Stimulated activated CD4-positive, alpha-beta T cell treated with anti-CD3 and anti-CD28 coated beads, Interleukin-15, amount 100 ng/mL, for 24 hours (primary cell): ENCODE measurements around the gene ITGBL1.

Experiments
- DNase-seq: peaks from one replicate; pipeline ENCODE4 v3.0.0-alpha.2; 2020

Gene ITGBL1

DNA sequence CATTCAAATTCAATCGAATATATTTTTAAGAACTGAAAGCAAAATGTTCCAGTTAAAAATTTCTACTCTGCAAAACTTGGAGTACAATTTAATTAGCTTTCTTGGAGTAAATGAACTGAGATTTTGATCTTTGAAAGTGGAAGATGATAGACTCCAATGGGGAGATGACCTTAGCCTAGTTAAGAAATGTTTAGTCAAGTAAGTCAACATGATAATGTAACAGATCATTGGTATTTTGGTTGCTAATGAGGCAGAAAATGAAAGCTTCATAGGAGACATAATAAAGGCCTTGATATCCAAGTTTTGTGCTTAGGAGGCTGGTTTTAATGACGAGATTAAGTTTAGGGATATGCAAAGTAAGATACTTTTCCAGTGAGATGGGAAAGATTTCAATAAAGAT lies 181.7 kb downstream of the ITGBL1 start:
- no peak for DNase-seq

DNA sequence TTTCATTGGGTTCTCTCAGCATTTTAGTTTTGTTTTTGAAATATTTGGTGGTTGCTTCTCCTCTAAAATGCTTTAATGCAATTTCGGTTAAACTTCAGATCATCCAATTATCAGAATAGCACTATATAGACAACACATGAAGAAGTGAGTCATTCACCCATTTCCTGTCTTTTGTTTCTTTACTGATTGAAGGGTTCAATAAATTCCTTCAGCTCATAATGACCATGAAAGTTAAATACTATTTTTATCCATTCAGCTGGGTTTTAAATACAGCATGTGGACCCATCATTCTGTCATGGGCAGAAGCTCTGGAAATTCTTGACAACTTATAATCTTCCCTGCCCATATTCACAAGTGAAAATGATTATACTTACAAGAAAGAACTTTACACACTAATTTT lies 187.2 kb downstream of the ITGBL1 start:
- no peak for DNase-seq

DNA sequence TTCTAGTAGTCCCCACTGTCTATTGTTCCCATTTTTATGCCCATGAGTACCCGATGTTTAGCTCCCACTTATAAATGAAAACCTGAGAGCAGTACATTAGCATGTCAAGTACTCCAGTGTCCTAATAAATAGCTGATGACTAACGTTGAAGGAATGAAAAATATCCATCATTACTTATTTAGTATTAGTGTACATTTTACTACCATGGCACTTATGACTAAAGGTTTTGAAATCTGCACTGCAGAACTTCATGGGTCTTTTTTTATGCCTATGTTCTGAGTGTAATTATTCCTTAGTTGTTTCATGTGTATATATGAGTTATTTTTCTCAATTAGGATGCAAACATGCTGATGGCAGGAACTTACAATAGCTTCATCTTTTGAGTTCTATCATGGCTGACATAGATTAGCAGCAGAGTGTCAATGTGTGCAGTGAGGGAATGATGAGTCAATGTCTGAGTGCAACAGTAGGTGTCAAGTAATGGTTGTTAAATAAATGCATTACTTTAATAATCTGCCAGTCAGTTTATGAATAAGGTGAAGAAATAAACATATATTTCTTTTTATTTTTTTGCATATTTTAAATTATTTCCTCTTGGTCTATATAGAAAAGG lies 188.4 kb downstream of the ITGBL1 start:
- no peak for DNase-seq

DNA sequence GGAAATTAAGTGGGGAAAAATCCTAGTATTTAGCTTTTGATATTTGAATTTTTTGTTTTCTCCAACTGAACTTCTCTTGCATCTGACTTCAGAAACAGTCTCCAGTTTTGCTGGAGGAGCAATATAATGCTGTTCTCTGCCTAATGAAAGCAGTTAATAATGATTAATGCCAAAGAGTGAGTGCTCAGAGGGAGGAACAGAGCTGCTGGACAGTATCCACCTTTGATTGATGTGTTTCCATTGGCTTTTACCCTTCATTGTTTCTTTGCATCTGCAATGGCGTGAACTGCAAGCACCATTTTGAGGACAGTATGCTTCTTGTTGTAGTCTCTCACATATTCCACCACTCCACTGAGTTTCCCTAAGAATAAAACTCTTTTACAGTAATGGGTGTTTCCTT lies 193.4 kb downstream of the ITGBL1 start:
- DNase-seq: no peak

DNA sequence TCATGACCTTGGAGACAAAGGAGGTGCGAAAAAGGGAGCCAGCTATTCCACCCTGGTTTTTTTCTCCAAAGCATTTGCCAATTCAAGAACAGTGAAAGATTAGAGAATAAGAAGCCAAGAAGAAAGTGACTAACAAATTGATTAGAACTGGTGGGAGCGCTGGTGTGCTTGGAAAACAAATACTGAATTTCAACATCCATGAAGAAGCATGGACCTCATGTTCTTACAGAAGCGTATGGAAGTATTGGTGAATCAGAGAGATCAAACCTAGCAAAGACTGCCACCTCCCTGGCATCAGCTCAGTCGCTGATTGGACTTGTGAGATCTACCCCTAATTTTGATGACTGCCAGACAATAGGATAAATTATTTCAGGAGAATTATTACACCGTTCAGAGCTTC lies 195.3 kb downstream of the ITGBL1 start:
- no peak for DNase-seq

DNA sequence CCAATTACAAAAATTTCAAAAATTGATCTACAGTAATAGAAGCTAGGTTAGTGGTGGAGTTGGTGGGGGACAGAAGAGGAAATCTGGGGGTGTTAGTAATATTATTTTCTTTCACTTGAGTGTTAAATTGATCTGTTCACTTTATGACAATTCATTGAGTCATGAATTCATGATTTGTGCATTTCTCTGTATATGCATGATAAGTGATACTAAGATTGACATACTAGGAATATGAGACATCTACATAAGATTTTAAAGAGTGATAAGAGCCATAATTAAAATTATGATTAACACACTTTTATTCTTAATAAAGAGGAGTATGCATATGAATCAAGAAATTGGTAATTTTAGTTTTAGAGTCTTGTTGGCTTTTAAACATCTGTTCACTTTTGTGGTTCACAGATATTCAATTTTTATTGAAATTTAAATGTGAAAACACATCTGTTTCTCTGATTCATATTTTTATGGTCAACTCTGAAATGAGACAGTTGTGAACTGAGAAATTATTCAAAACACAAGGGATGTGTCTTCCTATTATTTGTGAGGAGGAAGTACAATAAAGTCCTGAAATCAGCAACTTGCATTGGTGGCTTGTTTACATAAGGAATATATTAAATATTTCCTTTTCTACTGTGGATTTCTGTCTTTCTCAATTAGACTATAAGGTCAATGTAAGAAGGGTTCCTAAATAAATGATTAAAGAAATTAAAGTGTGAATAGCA lies 196.5 kb downstream of the ITGBL1 start:
- no peak for DNase-seq

DNA sequence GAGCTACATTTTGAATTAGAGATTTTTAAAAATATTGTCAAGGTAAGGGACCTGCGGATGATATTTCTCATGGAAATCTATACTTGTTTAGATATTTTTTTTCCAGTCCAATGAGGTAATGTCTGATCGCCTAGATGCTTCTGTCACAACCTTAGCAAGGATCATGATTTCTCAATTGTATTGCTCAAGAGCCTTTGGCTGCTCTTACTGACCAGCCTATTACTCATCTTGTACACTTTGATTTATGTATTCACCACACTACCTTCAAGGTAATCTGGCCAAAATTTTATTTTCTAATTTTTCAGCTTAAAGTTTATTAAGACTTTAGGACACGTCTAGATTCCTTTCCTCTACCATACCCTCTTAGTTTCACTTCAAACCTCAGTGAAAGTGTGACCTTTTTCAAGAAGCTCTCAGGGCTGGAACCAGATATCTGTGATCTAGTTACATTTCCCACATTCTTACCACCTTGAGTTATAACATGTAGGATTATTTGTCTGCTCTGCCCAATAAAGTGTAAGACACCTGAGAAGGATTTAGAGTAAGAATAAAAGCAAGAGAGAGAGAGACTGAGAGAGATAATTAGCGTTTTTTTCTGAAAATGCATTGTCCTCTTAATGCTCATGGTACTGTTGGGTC lies 197.1 kb downstream of the ITGBL1 start:
- DNase-seq: no peak

DNA sequence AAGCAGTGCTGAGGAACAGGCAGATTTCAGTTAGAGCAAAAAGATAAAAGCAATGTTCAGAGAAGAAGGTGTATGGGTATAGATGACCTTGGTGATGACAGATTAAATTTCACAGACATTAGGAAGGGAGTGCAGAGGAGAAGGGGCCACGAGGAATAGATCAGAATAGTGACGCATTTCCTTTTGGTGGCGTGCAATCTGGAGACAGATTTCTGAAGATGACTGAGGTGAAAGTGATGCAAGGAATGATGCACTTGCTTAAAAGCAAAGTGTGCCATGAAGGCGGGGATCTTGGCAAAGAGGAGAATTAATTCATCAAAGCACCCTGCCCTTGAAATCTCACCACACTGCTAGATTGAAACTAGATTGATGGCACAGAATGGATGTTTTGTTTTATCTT lies 202.4 kb downstream of the ITGBL1 start:
- no peak for DNase-seq

DNA sequence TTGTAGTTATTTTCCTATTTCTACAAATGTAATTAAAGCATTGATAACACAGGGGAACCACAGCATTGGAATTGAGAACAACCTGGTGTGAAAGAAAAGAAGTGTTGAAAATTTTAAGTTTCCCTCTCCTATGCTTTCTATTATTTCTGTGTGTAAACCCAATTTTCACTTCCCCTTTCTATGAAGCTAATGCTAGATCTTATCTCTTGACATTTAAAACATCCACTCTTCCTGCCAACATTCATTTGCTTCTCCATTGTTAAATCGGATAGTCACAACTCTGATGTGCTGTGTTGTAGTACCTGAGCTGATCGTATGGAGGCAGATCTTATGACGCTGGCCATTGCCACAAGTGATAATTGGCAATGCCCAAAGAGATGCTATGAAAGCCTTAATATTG lies 203.0 kb downstream of the ITGBL1 start:
- DNase-seq: no peak

DNA sequence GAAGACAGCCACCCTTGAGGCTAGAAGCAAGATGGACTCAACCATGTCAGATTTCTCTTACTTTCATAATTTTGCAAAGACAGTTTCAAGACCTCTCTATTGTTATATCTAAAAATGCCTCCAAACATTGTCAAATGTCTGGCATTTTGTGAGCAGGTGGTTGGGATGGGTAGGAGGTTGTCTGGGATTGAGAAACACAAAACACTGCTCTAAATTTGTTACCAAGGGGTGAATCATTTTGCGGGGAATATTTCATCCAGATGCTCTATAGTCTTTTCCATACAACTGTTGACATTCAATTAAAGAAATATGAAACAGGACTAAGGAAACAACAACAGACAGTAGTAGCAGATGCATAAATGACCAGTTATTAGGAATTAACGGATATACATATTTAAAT lies 208.2 kb downstream of the ITGBL1 start:
- no peak for DNase-seq

DNA sequence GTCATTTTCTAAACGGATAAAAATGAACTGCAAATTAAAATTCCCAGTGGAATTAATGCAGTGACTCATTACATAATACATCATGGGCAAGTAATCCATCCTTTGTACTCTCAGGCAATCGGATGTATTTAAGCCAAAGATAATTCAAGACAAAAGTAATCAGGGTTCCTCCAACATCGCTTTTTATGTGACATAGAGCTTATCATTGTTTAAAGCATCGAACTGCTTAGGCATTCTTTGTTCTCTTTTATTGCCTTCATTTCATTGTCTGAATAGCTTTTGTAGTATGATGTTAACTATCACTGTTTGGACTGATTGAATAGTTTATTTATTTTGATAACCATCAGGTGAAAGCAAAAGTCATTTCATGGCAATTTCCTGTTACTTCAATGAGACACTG lies 209.4 kb downstream of the ITGBL1 start:
- DNase-seq: no peak

DNA sequence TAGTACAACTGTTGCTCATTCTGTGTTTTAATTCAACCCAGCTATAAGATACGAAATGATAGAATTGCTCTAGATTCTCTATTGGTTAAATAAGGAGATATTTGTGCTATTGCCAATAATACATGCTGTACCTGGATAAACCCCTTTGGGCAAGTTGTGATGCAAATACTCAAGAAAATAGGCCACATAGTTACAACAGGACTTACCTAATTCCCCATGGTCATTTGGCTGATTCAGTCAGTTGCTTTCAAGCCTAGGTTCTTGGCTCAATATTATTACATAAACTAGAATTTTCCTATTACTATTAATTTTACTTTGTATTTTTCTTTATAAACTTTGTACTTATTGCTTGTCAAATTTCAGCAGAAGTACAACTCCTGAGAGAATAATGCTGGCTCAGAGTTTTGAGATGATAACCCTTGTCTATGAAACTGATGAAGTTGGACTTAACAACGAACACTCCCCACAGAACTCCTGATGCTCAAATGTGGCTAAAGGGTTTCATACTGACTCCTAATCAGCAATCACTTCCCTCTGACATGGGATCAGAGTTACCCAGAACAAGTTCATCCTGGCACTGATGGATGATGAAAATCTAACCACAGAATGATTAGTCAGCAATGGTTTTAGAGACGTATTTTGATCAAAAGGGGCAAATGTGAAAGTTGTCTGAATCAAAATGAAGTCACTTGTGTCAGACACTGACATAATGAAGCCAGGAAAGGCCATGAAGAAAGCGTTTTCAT lies 221.1 kb downstream of the ITGBL1 start:
- DNase-seq: no peak

DNA sequence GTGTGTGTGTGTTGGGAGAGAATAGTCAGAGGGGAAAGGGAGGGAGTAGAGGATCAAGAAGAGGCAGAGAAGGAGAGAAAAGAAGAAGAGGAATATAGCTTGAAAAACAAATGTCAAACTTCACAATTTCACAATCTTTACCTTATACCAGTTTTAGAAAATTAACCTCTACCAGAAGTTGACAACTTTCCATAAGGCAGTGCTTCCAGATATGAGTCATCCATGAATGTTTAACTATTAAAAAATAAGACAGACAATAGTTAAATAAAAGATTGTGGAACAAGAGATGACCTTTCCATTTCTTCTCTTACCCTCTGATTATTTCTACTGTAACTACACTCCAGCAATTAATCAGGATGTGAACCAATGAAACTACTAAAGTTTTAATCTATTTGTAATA lies 229.4 kb downstream of the ITGBL1 start:
- DNase-seq: no peak

DNA sequence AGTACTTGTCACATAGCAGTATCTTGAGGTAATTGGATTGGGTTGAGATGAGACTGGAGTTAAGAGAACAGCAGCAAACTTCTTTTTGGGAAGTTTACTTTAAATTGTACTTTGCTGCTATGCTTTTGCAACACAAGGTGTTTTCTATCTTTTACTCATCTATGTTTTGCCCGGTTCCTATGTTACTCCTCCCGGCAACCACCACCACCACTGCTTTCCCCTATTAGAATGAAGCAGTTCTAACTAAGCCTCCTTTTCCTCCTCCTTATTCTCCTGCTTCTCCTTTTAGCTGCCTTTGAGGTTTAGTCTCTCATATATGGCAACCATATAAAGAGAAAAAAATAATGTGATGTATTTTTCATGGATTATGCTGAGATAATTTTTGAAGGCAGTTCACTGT lies 233.5 kb downstream of the ITGBL1 start:
- DNase-seq: no peak

DNA sequence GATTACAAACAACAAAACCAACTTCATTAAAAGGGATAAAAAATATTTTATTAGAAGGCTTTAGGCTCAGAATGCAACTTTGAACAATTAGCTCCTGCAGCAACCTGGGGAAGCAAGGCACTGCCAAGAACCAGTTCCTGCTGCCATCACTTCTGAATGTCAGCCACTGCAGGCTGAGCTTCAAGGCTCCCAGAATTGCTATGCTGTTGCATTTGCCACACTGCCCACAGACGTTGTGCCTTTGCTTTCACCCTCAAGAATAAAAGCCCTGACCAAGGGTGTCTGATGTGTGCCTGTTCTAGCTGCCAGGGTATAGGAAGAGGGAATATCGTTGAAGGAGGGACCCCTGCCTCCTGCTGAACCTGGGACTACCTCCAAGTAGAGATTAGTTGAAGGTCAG lies 238.4 kb downstream of the ITGBL1 start:
- DNase-seq: no peak

DNA sequence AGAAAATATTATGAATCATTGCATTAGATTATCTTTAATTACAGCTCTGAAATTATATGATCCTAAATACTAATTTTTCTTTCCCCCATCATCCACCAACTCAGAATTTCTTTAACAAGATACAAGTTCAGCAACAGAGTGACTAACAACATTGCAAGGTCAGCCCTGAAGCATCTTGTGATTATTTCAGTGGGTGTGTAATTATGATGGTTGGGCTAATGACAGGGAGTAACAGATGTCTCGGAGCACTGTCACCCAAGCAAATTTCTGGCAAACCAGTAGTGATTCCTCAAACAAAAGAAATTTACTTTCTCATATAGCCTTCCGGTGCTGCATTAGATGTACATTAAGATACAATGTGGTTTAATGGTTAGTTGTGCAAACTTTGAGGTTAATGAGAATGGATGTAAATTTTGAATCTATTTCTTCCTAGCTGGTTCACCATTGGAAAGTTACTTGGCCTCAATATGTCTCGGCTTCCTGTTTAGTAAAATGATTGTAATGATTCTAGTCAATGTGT lies 238.9 kb downstream of the ITGBL1 start:
- DNase-seq: no peak

DNA sequence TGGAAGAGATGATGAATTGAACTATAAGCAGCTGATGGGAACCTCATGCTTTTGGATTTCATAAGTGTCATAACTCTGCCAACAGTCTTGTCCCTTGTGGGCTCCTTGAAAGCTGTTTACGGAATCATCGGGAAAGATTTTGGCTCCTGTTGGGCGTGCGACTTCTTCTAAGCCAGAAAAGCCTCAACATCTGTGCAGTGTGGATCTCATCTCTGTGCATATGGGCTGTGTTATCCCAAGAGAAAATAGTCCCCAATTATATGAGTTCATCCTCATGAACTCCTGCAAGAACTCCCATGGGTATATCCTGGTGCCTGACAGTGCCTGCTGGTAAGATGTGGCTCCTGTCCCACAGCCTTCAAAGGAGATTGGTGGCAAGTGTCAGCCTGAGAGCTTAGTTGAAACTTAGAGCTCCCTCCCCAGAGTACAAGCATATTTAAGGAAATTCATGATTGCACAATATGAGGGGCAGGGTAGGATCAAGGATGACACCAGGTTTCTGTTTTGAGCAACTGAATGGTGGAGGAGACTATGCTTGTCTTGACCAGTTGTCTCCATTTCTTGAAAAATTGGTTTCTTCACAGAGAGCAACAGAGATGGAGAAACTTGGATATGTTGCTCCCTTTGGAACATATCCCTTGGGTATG lies 243.5 kb downstream of the ITGBL1 start:
- DNase-seq: no peak

DNA sequence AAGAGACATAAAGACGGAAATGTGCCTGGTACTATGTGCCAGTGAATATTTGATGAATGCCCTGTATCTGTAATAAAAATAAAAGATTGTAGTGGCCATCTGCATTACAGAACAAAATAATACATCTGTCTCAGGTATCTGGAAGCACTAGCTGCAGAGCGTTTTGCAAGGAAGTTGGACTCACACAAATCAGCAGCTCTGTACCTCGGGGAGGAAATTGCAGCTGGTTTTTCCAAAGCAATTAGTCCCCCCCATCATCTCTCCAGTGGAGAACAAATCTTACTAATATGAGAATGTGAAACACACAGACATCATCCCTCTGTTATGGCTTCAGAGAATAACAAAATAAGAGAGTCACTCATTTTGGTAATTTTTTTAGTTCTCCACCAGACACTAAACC lies 245.3 kb downstream of the ITGBL1 start:
- DNase-seq: no peak

DNA sequence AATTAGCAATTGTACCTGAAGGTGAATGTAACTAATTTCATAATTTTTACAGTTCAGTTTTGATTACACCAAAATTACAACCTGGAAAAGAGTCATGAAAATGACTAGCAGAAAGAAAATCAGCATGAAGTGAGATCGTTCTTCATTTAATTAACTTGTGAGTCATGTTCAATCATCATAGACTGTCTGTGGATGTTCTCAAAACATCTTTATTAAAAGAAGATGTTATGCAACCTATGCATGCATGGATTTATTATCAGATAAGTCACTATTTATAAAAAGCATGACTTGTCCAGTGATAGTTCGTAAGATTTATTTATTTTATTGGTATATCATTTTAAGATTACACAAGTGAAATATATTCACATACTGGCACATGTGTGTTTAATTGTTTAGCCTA lies 245.9 kb downstream of the ITGBL1 start:
- DNase-seq: no peak

DNA sequence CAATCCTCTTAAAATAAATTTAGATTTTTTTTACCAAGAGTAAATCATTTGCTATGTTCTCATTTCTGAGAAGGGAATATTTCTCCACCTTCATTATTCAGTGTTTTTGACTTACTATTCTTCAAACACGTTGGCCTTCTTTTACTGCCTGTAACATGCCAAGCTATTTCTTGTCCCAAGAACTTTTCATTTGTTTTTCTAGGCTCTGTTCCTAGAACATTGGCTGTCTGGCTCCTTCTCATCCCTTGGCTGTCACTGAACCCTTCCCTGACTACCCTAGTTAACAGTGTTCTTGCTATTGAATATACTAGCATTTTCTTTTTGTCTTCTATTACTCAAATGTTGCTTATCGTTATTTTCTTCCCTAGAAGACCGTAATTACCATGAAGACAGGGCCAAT lies 248.1 kb downstream of the ITGBL1 start:
- no peak for DNase-seq

DNA sequence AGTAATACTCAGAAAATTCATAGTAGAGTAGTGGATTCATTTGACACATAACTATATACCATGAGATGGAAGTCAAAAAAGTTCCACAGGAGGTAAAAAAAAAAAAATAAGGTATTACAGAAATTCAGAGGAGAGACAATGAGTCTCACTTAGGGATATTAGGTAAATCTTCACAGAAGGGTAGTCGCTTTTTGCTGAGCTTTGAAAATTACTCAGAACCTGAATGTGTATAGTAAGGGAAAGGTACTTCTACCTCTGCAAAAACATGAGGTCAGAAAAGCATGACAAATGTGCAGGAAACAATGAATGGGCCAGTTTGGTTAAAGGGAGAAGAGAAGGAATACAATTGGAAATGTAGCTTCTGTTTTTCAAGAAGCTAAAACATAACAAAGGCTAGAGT lies 250.6 kb downstream of the ITGBL1 start:
- DNase-seq: no peak

DNA sequence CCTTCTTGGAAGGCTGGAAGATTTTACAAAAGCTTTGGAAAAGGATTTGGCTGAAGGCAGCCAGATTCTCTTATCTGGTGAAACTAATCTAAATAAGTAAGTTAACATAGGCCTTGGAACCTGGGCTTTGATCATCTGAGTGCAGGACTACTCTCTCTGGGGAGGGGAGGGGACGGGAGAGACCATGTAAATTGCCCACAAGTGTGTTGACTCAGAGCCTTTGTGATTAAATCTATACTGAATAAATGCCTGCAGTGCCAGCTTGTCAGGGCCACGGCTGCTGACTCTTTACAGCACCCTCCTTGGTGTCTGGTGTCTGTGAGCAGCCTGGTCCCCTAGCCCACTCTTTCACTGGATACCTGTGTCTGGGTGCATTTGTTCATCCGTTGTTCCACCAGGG lies 251.4 kb downstream of the ITGBL1 start:
- no peak for DNase-seq

DNA sequence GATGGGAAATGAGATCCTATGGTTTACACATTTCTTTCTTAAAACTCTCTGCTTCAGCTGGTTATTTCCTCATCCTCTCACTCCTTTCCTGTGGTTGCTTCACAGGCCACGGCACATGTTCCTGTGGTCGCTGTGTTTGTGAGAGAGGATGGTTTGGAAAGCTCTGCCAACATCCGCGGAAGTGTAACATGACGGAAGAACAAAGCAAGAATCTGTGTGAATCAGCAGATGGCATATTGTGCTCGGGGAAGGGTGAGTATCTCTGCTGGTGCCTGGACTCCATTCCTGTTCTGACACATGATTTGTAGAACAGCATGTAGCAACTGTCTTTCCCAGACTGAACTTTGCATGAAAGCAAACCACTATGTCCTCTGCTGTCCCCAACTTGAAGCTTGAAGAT lies 254.2 kb downstream of the ITGBL1 start:
- peak; percentile 11 for DNase-seq
